Measurements from ENCODE around the gene UBE3B.

UBE3B gene

DNA sequence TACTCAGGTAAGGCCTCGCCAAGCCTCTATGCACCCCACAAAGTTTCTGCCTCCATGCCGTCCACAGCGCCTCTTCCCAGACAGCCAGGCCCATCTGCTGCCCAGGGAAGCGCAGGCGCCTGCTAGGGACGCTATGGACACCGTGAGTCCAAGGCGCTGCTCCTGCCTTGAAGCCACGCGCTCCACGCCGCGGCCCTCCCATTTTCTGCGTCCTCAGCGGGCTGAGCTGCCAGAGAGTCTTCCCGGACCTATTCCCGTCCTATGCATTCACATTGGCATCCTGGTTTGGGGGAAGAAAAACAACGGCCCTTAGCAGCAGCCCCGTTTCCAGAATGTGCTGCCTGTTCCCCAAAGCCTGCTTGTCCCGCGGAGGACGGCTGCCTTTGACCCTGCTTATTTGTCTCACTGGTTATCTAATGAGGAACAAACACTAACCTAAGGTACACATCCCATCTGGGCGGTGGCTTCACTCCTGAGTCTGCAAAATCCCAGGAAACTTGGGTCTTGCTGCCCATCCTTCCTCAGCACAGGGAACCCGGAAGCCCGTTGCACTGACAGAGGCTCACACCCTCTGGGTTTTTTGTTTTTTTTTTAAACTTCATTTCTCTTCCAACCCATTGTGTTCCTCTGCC, 57.9 kb downstream of the UBE3B start:
- in situ Hi-C loops (cut with HindIII; ENCODE audit: low pct_unique_long_range_greater_than_20kb, low sequenced_read_pairs), result no loop called here
- no peak for DNase-seq (ENCODE audit: low read depth in 1 of 2, low spot score in 1 of 2)
- no peak for TF ChIP-seq JUND (IDR thresholded peaks at IDR 0.05; ENCODE audit: low read depth)

DNA sequence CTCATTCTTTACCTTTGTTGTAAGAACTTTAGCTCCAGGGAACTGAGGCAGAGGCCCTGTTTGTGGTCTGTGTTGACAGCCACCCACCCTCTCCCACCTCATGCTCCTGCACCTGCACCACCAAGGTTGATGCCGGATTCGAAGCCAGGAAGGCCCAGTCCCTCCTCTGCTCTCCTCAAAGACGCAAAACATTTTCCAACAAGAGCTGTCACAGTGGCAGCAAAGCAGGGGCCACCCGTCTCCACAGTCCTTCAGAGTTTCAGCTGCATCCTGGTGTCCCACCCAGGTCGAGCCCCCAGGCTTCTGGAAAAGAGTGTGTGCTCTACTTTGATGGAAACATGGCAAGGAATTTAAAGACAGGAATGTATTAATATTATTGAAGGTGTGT, 58.4 kb downstream of the UBE3B start:
- in situ Hi-C loops (cut with HindIII; ENCODE audit: low pct_unique_long_range_greater_than_20kb, low sequenced_read_pairs), result no loop called here
- no peak for TF ChIP-seq JUND (IDR thresholded peaks at IDR 0.05; ENCODE audit: low read depth)
- no peak for DNase-seq (ENCODE audit: low read depth in 1 of 2, low spot score in 1 of 2)

DNA sequence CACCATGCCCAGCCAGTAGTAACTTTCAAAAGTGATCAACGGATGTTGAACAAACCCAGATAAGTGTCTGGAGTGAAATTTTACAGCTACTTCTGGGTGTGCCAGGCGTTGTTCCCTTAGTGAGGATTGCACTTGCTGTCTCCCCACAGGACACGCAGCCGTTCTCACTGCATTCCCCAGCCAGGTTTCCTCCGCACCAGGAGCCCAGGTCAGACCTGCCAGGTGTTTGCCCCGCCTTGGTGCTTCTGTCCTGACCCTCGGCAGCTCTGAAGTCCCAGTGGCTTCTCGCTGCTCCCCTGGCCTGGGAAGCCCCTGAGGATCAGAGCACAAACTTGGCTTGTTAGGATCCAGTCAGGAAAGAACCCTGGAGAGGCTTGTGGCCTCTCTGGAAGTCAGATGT, 59.7 kb downstream of the UBE3B start:
- DNase-seq (ENCODE audit: low read depth in 1 of 2, low spot score in 1 of 2), result no peak
- no peak for TF ChIP-seq JUND (IDR thresholded peaks at IDR 0.05; ENCODE audit: low read depth)
- in situ Hi-C loops (cut with HindIII; ENCODE audit: low pct_unique_long_range_greater_than_20kb, low sequenced_read_pairs), result no loop called here

DNA sequence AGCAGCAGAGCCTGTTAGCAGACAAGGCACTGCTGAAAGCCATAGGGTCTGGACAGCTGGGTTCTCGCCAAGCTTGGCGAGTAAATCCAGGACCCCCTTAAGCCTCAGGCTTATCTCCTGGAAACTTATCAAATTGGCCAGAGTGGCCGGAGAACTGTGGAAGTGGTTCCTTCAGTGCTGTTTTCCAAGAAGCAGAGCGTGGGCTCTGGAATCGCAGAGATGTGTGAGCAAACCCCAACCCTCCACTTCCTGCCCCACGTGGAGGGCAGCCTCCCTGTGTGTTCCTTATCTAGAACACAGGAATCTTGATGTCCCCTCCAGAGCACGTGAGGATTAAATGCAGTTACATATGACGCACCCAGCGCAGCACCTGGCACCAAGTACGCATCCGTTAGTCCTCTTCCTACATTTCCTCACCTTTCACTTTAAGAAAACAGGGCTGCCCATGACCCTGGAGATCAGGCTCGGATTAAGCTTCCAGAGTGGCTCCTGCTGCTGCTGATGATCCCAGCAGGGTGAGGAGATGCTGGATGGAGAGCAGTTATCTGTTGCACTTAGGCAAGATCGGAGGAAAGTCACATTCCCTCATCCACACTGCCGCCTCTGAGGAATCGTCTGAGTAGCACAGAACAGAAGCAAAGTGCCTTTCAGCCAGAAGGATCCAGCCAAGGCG, 60.9 kb downstream of the UBE3B start:
- TF ChIP-seq JUND (IDR thresholded peaks at IDR 0.05; ENCODE audit: low read depth), result no peak
- in situ Hi-C loops (cut with HindIII; ENCODE audit: low pct_unique_long_range_greater_than_20kb, low sequenced_read_pairs), result no loop called here
- no peak for DNase-seq (ENCODE audit: low read depth in 1 of 2, low spot score in 1 of 2)

DNA sequence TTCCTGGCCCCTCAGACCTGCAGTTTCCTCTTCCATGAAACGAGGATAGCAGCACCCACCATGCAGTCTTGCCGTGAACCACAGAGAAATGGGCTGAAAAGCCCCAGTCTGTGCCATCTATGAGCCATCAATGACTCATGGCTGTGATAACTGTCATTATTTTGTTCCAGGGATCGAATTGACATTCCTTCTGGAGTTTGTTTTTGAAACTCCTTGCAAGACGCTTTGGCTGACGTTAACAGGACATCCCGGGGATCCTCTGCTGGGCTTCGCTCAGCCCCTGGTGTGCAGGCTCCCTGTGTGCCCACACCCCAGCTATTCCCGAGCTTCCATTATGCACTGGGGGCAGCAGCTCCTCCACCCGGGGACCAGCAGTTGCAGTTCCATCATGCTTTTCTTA, 62.1 kb downstream of the UBE3B start:
- no peak for DNase-seq (ENCODE audit: low read depth in 1 of 2, low spot score in 1 of 2)
- in situ Hi-C loops (cut with HindIII; ENCODE audit: low pct_unique_long_range_greater_than_20kb, low sequenced_read_pairs), result no loop called here
- TF ChIP-seq JUND (IDR thresholded peaks at IDR 0.05; ENCODE audit: low read depth), result no peak

DNA sequence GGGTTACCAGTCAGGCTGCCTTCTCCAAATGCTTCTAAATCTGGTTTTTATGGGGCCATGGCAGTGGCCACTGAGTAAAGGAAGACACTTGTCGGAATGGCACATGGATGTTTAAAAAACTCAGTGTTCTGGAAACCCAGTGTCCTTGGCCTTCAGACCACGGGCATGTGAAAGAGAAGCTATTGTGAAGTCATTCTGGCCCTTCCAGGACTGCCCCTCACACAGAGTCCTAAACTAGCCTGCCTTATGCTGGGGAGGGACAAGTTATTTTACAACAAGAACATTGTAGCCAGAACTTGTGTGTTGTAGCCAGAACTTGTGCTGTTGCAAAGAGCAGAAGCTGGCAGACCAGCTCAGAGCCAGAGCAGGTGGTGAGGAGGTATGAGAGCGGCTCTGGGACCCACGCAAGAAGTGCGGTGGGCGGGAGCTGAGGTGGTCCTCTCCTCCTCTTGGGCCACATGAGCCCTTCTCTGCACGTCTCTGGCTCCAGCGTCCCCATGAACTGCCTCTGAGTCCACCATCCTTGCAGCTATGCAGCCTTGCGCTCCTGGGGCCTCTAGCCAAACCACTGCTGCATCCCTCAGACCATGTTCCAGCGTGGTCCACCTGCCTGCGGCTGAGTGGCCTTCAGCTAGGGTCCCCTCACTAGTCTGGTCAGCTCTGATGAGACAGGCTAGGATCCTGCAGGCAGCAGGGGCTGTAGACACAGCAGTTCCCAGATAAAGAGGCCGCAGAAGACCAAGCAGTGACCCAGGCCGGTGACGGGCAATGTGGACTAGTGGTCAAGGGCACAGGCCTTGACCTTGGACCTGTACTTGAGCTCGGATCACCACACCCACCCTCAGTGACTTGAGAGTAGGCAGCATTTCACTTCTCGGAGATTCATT, 63.3 kb downstream of the UBE3B start:
- TF ChIP-seq JUND (IDR thresholded peaks at IDR 0.05; ENCODE audit: low read depth), result no peak
- no peak for DNase-seq (ENCODE audit: low read depth in 1 of 2, low spot score in 1 of 2)
- in situ Hi-C loops (cut with HindIII; ENCODE audit: low pct_unique_long_range_greater_than_20kb, low sequenced_read_pairs), result no loop called here

DNA sequence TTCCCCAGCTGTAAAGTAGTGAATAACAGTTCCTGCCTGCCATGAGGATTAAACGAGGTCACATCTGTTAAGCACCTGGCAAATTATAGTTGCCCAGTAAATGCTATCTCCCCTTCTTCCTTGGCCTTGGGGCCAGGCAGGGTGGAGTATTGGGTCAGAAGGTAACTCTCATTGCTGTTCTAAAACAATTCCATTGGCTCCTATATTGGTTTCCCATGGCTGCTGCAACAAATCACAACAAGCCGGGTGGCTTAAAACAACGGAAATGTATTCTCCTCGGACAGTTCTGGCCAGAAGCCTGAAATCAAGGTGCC, 63.9 kb downstream of the UBE3B start:
- in situ Hi-C loops (cut with HindIII; ENCODE audit: low pct_unique_long_range_greater_than_20kb, low sequenced_read_pairs), result no loop called here
- no peak for TF ChIP-seq JUND (IDR thresholded peaks at IDR 0.05; ENCODE audit: low read depth)
- no peak for DNase-seq (ENCODE audit: low read depth in 1 of 2, low spot score in 1 of 2)

DNA sequence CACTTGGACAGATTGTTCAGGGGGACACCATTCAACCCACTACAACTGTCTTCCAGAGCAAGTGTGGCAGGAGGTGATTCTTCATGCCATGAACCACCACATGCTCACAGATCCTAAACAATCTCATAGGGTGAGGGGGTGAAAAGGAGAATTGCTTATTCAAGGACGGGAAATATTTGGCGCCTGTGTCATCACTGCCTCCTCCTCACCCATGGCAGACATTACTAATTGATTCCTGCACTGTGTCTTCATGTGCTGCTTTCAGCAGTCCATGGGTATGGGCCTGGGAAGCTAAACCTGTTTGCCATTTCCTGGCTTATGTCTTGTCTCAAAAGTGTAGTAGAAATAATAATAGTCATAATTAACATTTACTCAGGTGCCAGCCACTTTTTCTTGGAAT, 64.6 kb downstream of the UBE3B start:
- in situ Hi-C loops (cut with HindIII; ENCODE audit: low pct_unique_long_range_greater_than_20kb, low sequenced_read_pairs), result no loop called here
- TF ChIP-seq JUND (IDR thresholded peaks at IDR 0.05; ENCODE audit: low read depth), result no peak
- DNase-seq (ENCODE audit: low read depth in 1 of 2, low spot score in 1 of 2), result no peak

DNA sequence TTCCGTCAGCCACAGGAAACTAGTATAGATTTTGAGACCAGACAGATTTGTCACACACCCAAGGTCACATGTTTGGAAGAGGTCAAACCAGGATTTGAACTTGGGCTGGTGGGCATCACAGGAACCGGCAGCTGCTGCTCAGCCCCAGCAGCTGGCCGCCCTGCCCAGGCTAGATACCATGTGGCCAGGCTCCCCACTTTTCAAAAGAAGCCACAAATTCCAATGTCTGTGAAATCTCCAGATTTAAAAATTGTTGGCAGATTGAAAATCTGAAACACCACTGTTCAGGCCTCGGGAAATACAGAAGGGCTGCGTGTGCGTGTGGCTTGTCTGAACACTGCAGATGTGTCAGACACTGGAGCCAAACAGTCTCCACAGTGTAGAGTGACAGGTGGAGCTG, 65.4 kb downstream of the UBE3B start:
- no peak for DNase-seq (ENCODE audit: low read depth in 1 of 2, low spot score in 1 of 2)
- in situ Hi-C loops (cut with HindIII; ENCODE audit: low pct_unique_long_range_greater_than_20kb, low sequenced_read_pairs), result no loop called here
- TF ChIP-seq JUND (IDR thresholded peaks at IDR 0.05; ENCODE audit: low read depth), result no peak

DNA sequence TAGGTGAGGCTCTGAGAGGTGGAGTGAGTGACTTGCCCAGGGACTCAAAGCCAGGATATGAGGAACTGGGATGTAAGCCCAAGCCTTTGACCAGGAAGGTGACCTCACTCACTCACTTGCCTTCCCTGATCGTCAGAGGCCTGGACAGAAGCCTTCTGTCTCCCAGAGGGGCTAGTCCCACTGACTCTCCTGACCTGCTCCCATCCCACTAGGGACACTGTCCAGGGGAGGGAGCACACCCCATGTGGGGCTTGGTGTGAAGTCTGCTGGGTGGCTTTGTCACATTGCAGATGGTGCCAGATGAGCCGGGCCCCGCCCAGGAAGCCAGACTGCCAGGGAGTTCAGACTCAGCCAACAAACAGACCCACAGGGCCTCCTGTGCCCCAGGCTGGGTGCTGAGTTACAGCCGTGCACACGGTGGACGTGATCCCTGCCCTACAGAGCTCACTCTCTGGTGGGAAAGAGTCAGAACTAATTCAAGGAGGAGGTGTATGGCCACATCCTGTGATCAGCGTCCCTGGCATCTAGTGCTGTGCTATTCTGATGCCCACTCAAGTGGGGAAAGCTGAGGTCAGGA, 67.6 kb downstream of the UBE3B start:
- in situ Hi-C loops (cut with HindIII; ENCODE audit: low pct_unique_long_range_greater_than_20kb, low sequenced_read_pairs), result no loop called here
- TF ChIP-seq JUND (IDR thresholded peaks at IDR 0.05; ENCODE audit: low read depth), result no peak
- DNase-seq (ENCODE audit: low read depth in 1 of 2, low spot score in 1 of 2), result no peak

DNA sequence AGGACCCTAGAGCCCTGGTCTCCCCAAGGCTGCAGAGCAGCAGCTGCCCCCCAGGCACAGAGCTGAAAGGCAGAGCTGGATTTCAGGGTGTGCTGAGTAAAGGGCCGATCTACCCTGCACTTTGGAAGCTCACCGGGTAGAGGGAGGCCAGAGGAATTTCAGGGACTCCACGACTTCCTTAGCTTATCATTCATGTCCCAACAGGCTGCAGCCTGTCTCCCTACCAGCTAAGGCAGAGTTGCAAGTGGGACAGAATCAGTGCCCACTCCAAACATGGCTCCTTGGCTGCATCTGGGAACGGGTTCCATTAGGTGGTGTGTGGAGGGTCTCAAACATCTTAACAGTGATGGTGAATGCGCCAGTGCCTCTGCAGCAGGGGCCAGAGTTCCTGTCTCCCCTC, 68.4 kb downstream of the UBE3B start:
- no peak for TF ChIP-seq JUND (IDR thresholded peaks at IDR 0.05; ENCODE audit: low read depth)
- in situ Hi-C loops (cut with HindIII; ENCODE audit: low pct_unique_long_range_greater_than_20kb, low sequenced_read_pairs), result no loop called here
- no peak for DNase-seq (ENCODE audit: low read depth in 1 of 2, low spot score in 1 of 2)

DNA sequence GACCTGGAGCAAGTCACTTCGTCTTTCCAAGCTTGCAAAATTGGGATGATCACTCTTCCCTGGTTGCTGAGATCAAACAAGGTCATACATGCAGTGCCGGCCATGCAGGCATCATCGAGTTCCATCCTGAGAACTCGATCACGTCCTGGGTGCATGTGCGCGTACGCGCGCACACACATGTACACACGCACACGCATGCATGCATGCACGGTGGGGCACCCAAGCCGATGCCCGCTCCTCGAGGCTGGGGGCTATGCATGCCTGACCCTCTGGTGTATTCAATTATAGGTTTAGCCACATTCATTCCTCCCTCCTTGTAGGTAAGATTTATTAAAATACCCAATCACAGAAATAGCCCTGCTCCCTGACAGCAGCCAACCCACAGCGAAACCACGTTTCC, 69.9 kb downstream of the UBE3B start:
- DNase-seq (ENCODE audit: low read depth in 1 of 2, low spot score in 1 of 2), result no peak
- in situ Hi-C loops (cut with HindIII; ENCODE audit: low pct_unique_long_range_greater_than_20kb, low sequenced_read_pairs), result no loop called here
- no peak for TF ChIP-seq JUND (IDR thresholded peaks at IDR 0.05; ENCODE audit: low read depth)

DNA sequence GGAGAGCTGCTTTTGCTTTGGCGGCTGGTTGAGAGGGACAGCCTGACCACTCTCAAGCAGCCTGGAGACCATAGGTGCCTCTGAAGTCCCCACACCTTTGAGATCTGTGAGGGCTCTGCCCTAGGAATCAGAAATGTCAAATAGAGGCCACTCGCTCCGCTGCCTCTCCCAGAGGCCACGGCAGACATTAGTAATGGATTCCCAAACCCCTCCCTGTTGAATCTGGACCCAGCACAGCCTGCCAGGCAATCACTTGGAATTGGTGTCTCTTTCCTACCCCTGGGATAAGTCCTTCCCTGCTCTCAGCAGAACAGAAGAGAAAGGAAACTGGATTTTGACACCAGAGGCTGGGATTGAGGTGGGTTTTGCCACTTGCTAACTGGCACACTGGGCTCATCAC, 70.8 kb downstream of the UBE3B start:
- TF ChIP-seq JUND (IDR thresholded peaks at IDR 0.05; ENCODE audit: low read depth), result no peak
- in situ Hi-C loops (cut with HindIII; ENCODE audit: low pct_unique_long_range_greater_than_20kb, low sequenced_read_pairs), result no loop called here
- no peak for DNase-seq (ENCODE audit: low read depth in 1 of 2, low spot score in 1 of 2)
